ENCODE data around the gene EYS.

GRCh38 chr6:64990652-64991304 is 716.2 kb downstream of the EYS start:
- no peak for TF ChIP-seq POLR2A (IDR thresholded peaks at IDR 0.05; ENCODE audit: control extremely low read depth in 1 of 2, low read depth in 2 of 2, low read length in 2 of 2)
- no peak for TF ChIP-seq CTCF (IDR thresholded peaks at IDR 0.05; ENCODE audit: control extremely low read depth in 1 of 3, insufficient read depth in 1 of 3, low read depth in 1 of 3, low read length in 3 of 3)
- no peak for TF ChIP-seq CBX8 (IDR thresholded peaks at IDR 0.05; ENCODE audit: borderline replicate concordance, low read depth, low read length)
- no peak for TF ChIP-seq SP2 (IDR thresholded peaks at IDR 0.05; ENCODE audit: low read length)
- TF ChIP-seq YY1 (IDR thresholded peaks at IDR 0.05; ENCODE audit: low read depth, low read length): no peak
- TF ChIP-seq ZNF274 (IDR thresholded peaks at IDR 0.05; ENCODE audit: borderline replicate concordance, extremely low read depth, low read length): no peak

All from H1 (cell line).